Esophagus muscularis mucosa (tissue), 4 donors: Measurements from ENCODE around the gene CASQ2. TPM values are rescaled to one million over a fixed set of nuclear protein-coding genes. Genes with fewer than 3 reads are reported as not detected.
A peak's percentile ranks its signal among the peaks of the same experiment; 100 is the strongest.

Experiments
- DNase-seq: peaks from one replicate; pipeline ENCODE4 v3.0.0-alpha.2; 2017; ENCODE audit errors: extremely low spot score
- H3K27ac ChIP-seq, 4 donors: fragments of 200-600 bp; sonication (generic); replicated peaks in 1 of 4; 1 replicate in 3 of 4; 2 replicates in 1 of 4; pipeline ENCODE4 v1.5.1; 2016 to 2019; ENCODE audit warnings: mild to moderate bottlenecking in 1 of 4
- H3K27me3 ChIP-seq, 4 donors: fragments of 200-600 bp; sonication (generic); one replicate each; pipeline versions ENCODE4 v1.5.1 to v1.6.0; 2016 to 2019
- H3K36me3 ChIP-seq, 4 donors: fragments of 200-600 bp; sonication (generic); one replicate each; pipeline ENCODE4 v1.5.1; 2016 to 2019
- H3K4me1 ChIP-seq, 4 donors: fragments of 200-600 bp; sonication (generic); one replicate each; pipeline ENCODE4 v1.5.1; 2016 to 2019
- H3K4me3 ChIP-seq, 4 donors: fragments of 200-600 bp; sonication (generic); 1 replicate in 2 of 4; 2 replicates in 2 of 4; pipeline ENCODE4 v1.5.1; 2016 to 2019; ENCODE audit warnings: mild to moderate bottlenecking in 4 of 4, moderate library complexity in 1 of 4
- H3K9me3 ChIP-seq, 4 donors: fragments of 200-600 bp; sonication (generic); 1 replicate in 3 of 4; 2 replicates in 1 of 4; pipeline ENCODE4 v1.5.1; 2016 to 2019
- CTCF ChIP-seq, 3 experiments: fragments of 200-600 bp in 2 of 3; fragments of 450-650 bp in 1 of 3; sonication (generic) in 2 of 3; IDR thresholded peaks; one replicate each; pipeline ENCODE4 v1.5.1; 2017 to 2019; ENCODE audit warnings: antibody characterized with exemption in 3 of 3, mild to moderate bottlenecking in 2 of 3, moderate library complexity in 1 of 3
- EP300 ChIP-seq: sonication (generic); formaldehyde crosslinking; IDR thresholded peaks from one replicate; pipeline ENCODE4 v1.6.1; 2017; ENCODE audit warnings: antibody characterized with exemption
- POLR2A ChIP-seq: fragments of 450-650 bp; IDR thresholded peaks from one replicate; pipeline ENCODE4 v1.6.1; 2017; ENCODE audit warnings: antibody characterized with exemption, moderate library complexity, mild to moderate bottlenecking, low read depth
- POLR2AphosphoS5 ChIP-seq, 2 donors: sonication (generic); formaldehyde crosslinking; IDR thresholded peaks; one replicate each; pipeline ENCODE4 v1.6.1; 2017; ENCODE audit warnings: antibody characterized with exemption in 2 of 2
- WGBS: methylation state at CpG from one replicate; pipeline ENCODE4 v1.1.5; 2018; 5-methylcytosine and 5-hydroxymethylcytosine counted together
- intact Hi-C: fragments of 100-400 bp; cut with DNase I; formaldehyde crosslinking; loops from one replicate; pipeline ENCODE4 v1.15.1; 2023
- total RNA-seq, 4 donors: library from RNA; depleted of rRNA; stranded (reverse); fragments of >200 nt; gene quantifications; one replicate each; pipeline versions ENCODE4 v1.1.0 to v1.2.1, GENCODE V29; 2016

The CASQ2 gene
- total RNA-seq, 4 donors from 2014 or later, result 95.6 to 138 (median 108) TPM

GRCh38 chr1:115807723-115808122 lies 39.2 kb upstream of the CASQ2 start:
- H3K9me3 ChIP-seq, result peaks cover 0 to 5% (median 0%) of the 10 kb centered on the region in 4 donors
- intact Hi-C loops, result loop anchor here (2.0 kb wide), 1 partner anchor 173 kb away; no protein-coding TSS in a partner anchor
- H3K27ac ChIP-seq, result no peak overlapping the region
- TF ChIP-seq EP300, result no peak
- peak; percentile 49 to 57 (median 51) for TF ChIP-seq CTCF (IDR thresholded peaks at IDR 0.05)
- no peak for TF ChIP-seq POLR2A
- TF ChIP-seq POLR2AphosphoS5 (IDR thresholded peaks at IDR 0.05), result no peak
- no peaks in the 10 kb centered on the region for H3K36me3 ChIP-seq
- 6% methylated on average over 2 of the region's 2 CpGs for whole genome bisulfite sequencing
- no peak overlapping the region for H3K4me3 ChIP-seq
- peaks cover 0 to 5% (median 0%) of the 10 kb centered on the region in 4 donors for H3K4me1 ChIP-seq
- H3K27me3 ChIP-seq, result no peaks in the 10 kb centered on the region
- DNase-seq, result no peak

- H3K36me3 ChIP-seq, result no peaks in the 10 kb centered on the region
- intact Hi-C loops, result no loop called here
- H3K27me3 ChIP-seq, result no peaks in the 10 kb centered on the region
- H3K4me3 ChIP-seq, result no peak overlapping the region
- peaks cover 0 to 5% (median 0%) of the 10 kb centered on the region in 4 donors for H3K9me3 ChIP-seq
- no peak for DNase-seq
- H3K4me1 ChIP-seq, result peaks cover 0 to 5% (median 0%) of the 10 kb centered on the region in 4 donors
- TF ChIP-seq POLR2A (no peak), CTCF (IDR thresholded peaks at IDR 0.05) (no peak), POLR2AphosphoS5 (IDR thresholded peaks at IDR 0.05) (no peak), EP300 (no peak)
- no peak overlapping the region for H3K27ac ChIP-seq
- 100% methylated on average over 1 of the region's 1 CpG for WGBS
Measured at GRCh38 chr1:115805597-115805996, 37.1 kb upstream of the CASQ2 start.

GRCh38 chr1:115802416-115802815 lies 33.9 kb upstream of the CASQ2 start:
- H3K4me3 ChIP-seq, result no peak overlapping the region
- H3K9me3 ChIP-seq, result peaks cover 0 to 5% (median 0%) of the 10 kb centered on the region in 4 donors
- 71% methylated on average over 2 of the region's 2 CpGs for WGBS
- H3K27ac ChIP-seq, result no peak overlapping the region
- intact Hi-C loops, result no loop called here
- no peaks in the 10 kb centered on the region for H3K4me1 ChIP-seq
- no peak for DNase-seq
- H3K36me3 ChIP-seq, result no peaks in the 10 kb centered on the region
- no peaks in the 10 kb centered on the region for H3K27me3 ChIP-seq
- TF ChIP-seq POLR2AphosphoS5 (IDR thresholded peaks at IDR 0.05) (no peak), POLR2A (no peak)

GRCh38 chr1:115797486-115797885 lies 29.0 kb upstream of the CASQ2 start:
- TF ChIP-seq EP300 (no peak), CTCF (IDR thresholded peaks at IDR 0.05) (no peak), POLR2AphosphoS5 (IDR thresholded peaks at IDR 0.05) (no peak), POLR2A (no peak)
- WGBS, result 93% methylated on average over 4 of the region's 4 CpGs

GRCh38 chr1:115796897-115797296 lies 28.4 kb upstream of the CASQ2 start:
- intact Hi-C loops, result no loop called here
- Histone ChIP-seq H3K9me3 (no peaks in the 10 kb centered on the region), H3K4me3 (no peak overlapping the region), H3K36me3 (no peaks in the 10 kb centered on the region), H3K4me1 (no peaks in the 10 kb centered on the region), H3K27me3 (peaks cover 0 to 24% (median 3%) of the 10 kb centered on the region in 4 donors), H3K27ac (no peak overlapping the region)
- 60% methylated on average over 5 of the region's 5 CpGs for WGBS
- TF ChIP-seq EP300 (no peak), POLR2AphosphoS5 (IDR thresholded peaks at IDR 0.05) (no peak), CTCF (IDR thresholded peaks at IDR 0.05) (no peak), POLR2A (no peak)
- DNase-seq, result no peak

More at GRCh38 chr1:115797486-115797885, 29.0 kb upstream of the CASQ2 start:
- H3K27me3 ChIP-seq, result peaks cover 0 to 24% (median 3%) of the 10 kb centered on the region in 4 donors
- intact Hi-C loops, result no loop called here
- no peaks in the 10 kb centered on the region for H3K9me3 ChIP-seq
- H3K36me3 ChIP-seq, result no peaks in the 10 kb centered on the region
- no peaks in the 10 kb centered on the region for H3K4me1 ChIP-seq
- no peak overlapping the region for H3K4me3 ChIP-seq
- no peak overlapping the region for H3K27ac ChIP-seq
- no peak for DNase-seq
